Activated B cell treated with CpG ODN at 0.5 μM for 24 hours (primary cell): ENCODE measurements around the gene LHFPL2. TPM values are rescaled to one million over a fixed set of nuclear protein-coding genes. Genes with fewer than 3 reads are reported as not detected.

Experiments
- ATAC-seq: fragments of 200-7000 bp; cut with Tn5 transposase; one replicate; pipeline ENCODE4 v1.10.0; 2021; ENCODE audit warnings: low read depth, mild to moderate bottlenecking, moderate library complexity
- CTCF ChIA-PET: fragments of 350-600 bp; sonication (Branson Sonifier 250); formaldehyde crosslinking; loops from one replicate; lab custom pipeline; 2021; ENCODE audit warnings: antibody characterized with exemption; lab: Charles Lee
- POLR2A ChIA-PET: fragments of 350-600 bp; sonication (Branson Sonifier 250); formaldehyde crosslinking; loops from one replicate; lab custom pipeline; 2021; ENCODE audit warnings: antibody characterized with exemption; lab: Charles Lee
- DNase-seq: peaks from one replicate; pipeline ENCODE4 v3.0.0; 2022
- H3K27ac Mint-ChIP-seq: one replicate; pipeline ENCODE4 v1.8.0; 2020; ENCODE audit warnings: mixed read lengths
- H3K27me3 Mint-ChIP-seq: one replicate; pipeline ENCODE4 v1.8.0; 2021; ENCODE audit warnings: mixed read lengths
- H3K36me3 Mint-ChIP-seq: one replicate; pipeline ENCODE4 v1.8.0; 2021; ENCODE audit warnings: low read depth, mixed read lengths
- H3K4me1 Mint-ChIP-seq: one replicate; pipeline ENCODE4 v1.8.0; 2021; ENCODE audit warnings: mixed read lengths
- H3K4me3 Mint-ChIP-seq: one replicate; pipeline ENCODE4 v1.8.0; 2020; ENCODE audit warnings: mild to moderate bottlenecking, mixed read lengths
- H3K9me3 Mint-ChIP-seq: one replicate; pipeline ENCODE4 v1.8.0; 2020; ENCODE audit warnings: mixed read lengths
- CTCF ChIP-seq: fragments of 200-600 bp; IDR thresholded peaks from one replicate; pipeline ENCODE4 v1.8.0; 2022; ENCODE audit warnings: antibody characterized with exemption, mild to moderate bottlenecking
- intact Hi-C: fragments of 100-400 bp; cut with micrococcal nuclease; formaldehyde crosslinking; loops from one replicate; pipeline ENCODE4 v1.15.1; 2024
- total RNA-seq: library from RNA; stranded (reverse); gene quantifications from 2 replicates; pipeline ENCODE4 v1.2.3, GENCODE V29; 2022

Gene LHFPL2
- total RNA-seq, 1 donor from 2014 or later, result 12.0 TPM

GRCh38 chr5:78447775-78448424 lies 200.7 kb downstream of the LHFPL2 start:
- intact Hi-C loops, result no loop called here
- H3K36me3 Mint-ChIP-seq, result peaks cover 47% of the 10 kb centered on the region
- DNase-seq (no peak), ATAC-seq (no peak)
- peaks cover 2% of the 10 kb centered on the region for H3K9me3 Mint-ChIP-seq
- no peak for TF ChIP-seq CTCF
- no peaks in the 10 kb centered on the region for H3K4me1 Mint-ChIP-seq
- POLR2A ChIA-PET, result no interaction called here
- H3K27me3 Mint-ChIP-seq, result no peaks in the 10 kb centered on the region
- CTCF ChIA-PET, result no interaction called here
- no peak overlapping the region for H3K27ac Mint-ChIP-seq
- no peak overlapping the region for H3K4me3 Mint-ChIP-seq
